ENCODE data around the gene CCDC30.
"Not testable (repeated sequence)": the region's sequence is repeated elsewhere in the genome, so short reads cannot be mapped to it uniquely, and the experiment has no call there.

The CCDC30 gene

GRCh38 chr1:42453386-42453785, 9.7 kb upstream of the CCDC30 start:
- DNase-seq (ENCODE audit: low read depth), result no peak

GRCh38 chr1:42454403-42454802, 8.7 kb upstream of the CCDC30 start:
- DNase-seq (ENCODE audit: low read depth), result no peak

GRCh38 chr1:42456010-42456753, 6.9 kb upstream of the CCDC30 start, which contains the start of the genes PPCS and ZMYND12:
Gene PPCS (plus strand): TSS chr1:42456543. CDS start chr1:42456566, 23 bp downstream.
Gene ZMYND12 (minus strand): TSS chr1:42456022. CDS start chr1:42455997, 25 bp downstream.
- DNase-seq (ENCODE audit: low read depth), result peak; percentile 85

GRCh38 chr1:42456754-42457089, 6.4 kb upstream of the CCDC30 start:
- DNase-seq (ENCODE audit: low read depth), result peak; percentile 42

- DNase-seq (ENCODE audit: low read depth), result no peak
Observed at GRCh38 chr1:42461196-42461595, 1.9 kb upstream of the CCDC30 start.

GRCh38 chr1:42463921-42464320, 835 bp downstream of the CCDC30 start:
- DNase-seq (ENCODE audit: low read depth), result no peak

GRCh38 chr1:42466030-42466429, 2.9 kb downstream of the CCDC30 start:
- DNase-seq (ENCODE audit: low read depth), result no peak

- DNase-seq (ENCODE audit: low read depth), result no peak
Observed at GRCh38 chr1:42469727-42470126, 6.6 kb downstream of the CCDC30 start.

- DNase-seq (ENCODE audit: low read depth), result no peak
Observed at GRCh38 chr1:42476605-42477004, 13.5 kb downstream of the CCDC30 start.

GRCh38 chr1:42477354-42477753, 14.3 kb downstream of the CCDC30 start:
- DNase-seq (ENCODE audit: low read depth), result not testable (repeated sequence)

- no peak for DNase-seq (ENCODE audit: low read depth)
Observed at GRCh38 chr1:42477775-42478174, 14.7 kb downstream of the CCDC30 start.

GRCh38 chr1:42479621-42480020, 16.5 kb downstream of the CCDC30 start:
- no peak for DNase-seq (ENCODE audit: low read depth)

GRCh38 chr1:42480921-42481320, 17.8 kb downstream of the CCDC30 start:
- DNase-seq (ENCODE audit: low read depth), result no peak

GRCh38 chr1:42482635-42483153, 19.6 kb downstream of the CCDC30 start:
- no peak for DNase-seq (ENCODE audit: low read depth)

GRCh38 chr1:42484382-42484781, 21.3 kb downstream of the CCDC30 start:
- no peak for DNase-seq (ENCODE audit: low read depth)

- DNase-seq (ENCODE audit: low read depth), result no peak
Observed at GRCh38 chr1:42490237-42490636, 27.2 kb downstream of the CCDC30 start.

GRCh38 chr1:42502031-42502430, 38.9 kb downstream of the CCDC30 start:
- not testable (repeated sequence) for DNase-seq (ENCODE audit: low read depth)

- no peak for DNase-seq (ENCODE audit: low read depth)
Observed at GRCh38 chr1:42504535-42505128, 41.5 kb downstream of the CCDC30 start.

GRCh38 chr1:42506576-42506975, 43.5 kb downstream of the CCDC30 start:
- DNase-seq (ENCODE audit: low read depth), result no peak

GRCh38 chr1:42511581-42512155, 48.6 kb downstream of the CCDC30 start:
- not testable (repeated sequence) for DNase-seq (ENCODE audit: low read depth)

GRCh38 chr1:42518908-42519307, 55.8 kb downstream of the CCDC30 start:
- DNase-seq (ENCODE audit: low read depth), result no peak

- no peak for DNase-seq (ENCODE audit: low read depth)
Observed at GRCh38 chr1:42523171-42523570, 60.1 kb downstream of the CCDC30 start.

- no peak for DNase-seq (ENCODE audit: low read depth)
Observed at GRCh38 chr1:42524330-42524729, 61.2 kb downstream of the CCDC30 start.
